Measurements from ENCODE around the gene KRTAP3-3.

KRTAP3-3 gene

GRCh38 chr17:40958086-40958953 lies 35.6 kb downstream of the KRTAP3-3 start:
- H3K9me3 ChIP-seq (ENCODE audit: control insufficient read depth, insufficient read depth, low read depth, low read length) = no peaks in the 10 kb centered on the region
- no peak overlapping the region for H3K9ac ChIP-seq (ENCODE audit: low read length)
- no peaks in the 10 kb centered on the region for H3K36me3 ChIP-seq (ENCODE audit: control insufficient read depth, insufficient read depth, low read length)
- H3K27me3 ChIP-seq (ENCODE audit: control insufficient read depth, insufficient read depth, low read length) = no peaks in the 10 kb centered on the region
- no peak overlapping the region for H3K27ac ChIP-seq (ENCODE audit: low read depth, low read length)
- no peak overlapping the region for H3K4me3 ChIP-seq (ENCODE audit: low read depth, low read length)
- peaks cover 18% of the 10 kb centered on the region for H3K4me1 ChIP-seq (ENCODE audit: control insufficient read depth, insufficient read depth, low read length)

GRCh38 chr17:40956401-40957254 lies 37.3 kb downstream of the KRTAP3-3 start:
- Histone ChIP-seq H3K27me3 (ENCODE audit: control insufficient read depth, insufficient read depth, low read length) (no peaks in the 10 kb centered on the region), H3K4me1 (ENCODE audit: control insufficient read depth, insufficient read depth, low read length) (peaks cover 18% of the 10 kb centered on the region), H3K4me3 (ENCODE audit: low read depth, low read length) (no peak overlapping the region), H3K9ac (ENCODE audit: low read length) (no peak overlapping the region), H3K9me3 (ENCODE audit: control insufficient read depth, insufficient read depth, low read depth, low read length) (no peaks in the 10 kb centered on the region), H3K27ac (ENCODE audit: low read depth, low read length) (no peak overlapping the region), H3K36me3 (ENCODE audit: control insufficient read depth, insufficient read depth, low read length) (no peaks in the 10 kb centered on the region)

GRCh38 chr17:40953881-40954280 lies 40.1 kb downstream of the KRTAP3-3 start:
- H3K9me3 ChIP-seq (ENCODE audit: control insufficient read depth, insufficient read depth, low read depth, low read length) = no peaks in the 10 kb centered on the region
- no peak overlapping the region for H3K27ac ChIP-seq (ENCODE audit: low read depth, low read length)
- H3K27me3 ChIP-seq (ENCODE audit: control insufficient read depth, insufficient read depth, low read length) = no peaks in the 10 kb centered on the region
- no peak overlapping the region for H3K9ac ChIP-seq (ENCODE audit: low read length)
- H3K4me1 ChIP-seq (ENCODE audit: control insufficient read depth, insufficient read depth, low read length) = peaks cover 18% of the 10 kb centered on the region
- no peak overlapping the region for H3K4me3 ChIP-seq (ENCODE audit: low read depth, low read length)
- H3K36me3 ChIP-seq (ENCODE audit: control insufficient read depth, insufficient read depth, low read length) = no peaks in the 10 kb centered on the region

- Histone ChIP-seq H3K27me3 (ENCODE audit: control insufficient read depth, insufficient read depth, low read length) (no peaks in the 10 kb centered on the region), H3K9ac (ENCODE audit: low read length) (no peak overlapping the region), H3K9me3 (ENCODE audit: control insufficient read depth, insufficient read depth, low read depth, low read length) (no peaks in the 10 kb centered on the region), H3K4me3 (ENCODE audit: low read depth, low read length) (no peak overlapping the region), H3K4me1 (ENCODE audit: control insufficient read depth, insufficient read depth, low read length) (peaks cover 9% of the 10 kb centered on the region; the same call in 1 of the 2 replicates), H3K27ac (ENCODE audit: low read depth, low read length) (no peak overlapping the region), H3K36me3 (ENCODE audit: control insufficient read depth, insufficient read depth, low read length) (no peaks in the 10 kb centered on the region)
Observed at GRCh38 chr17:40952661-40953060, 41.3 kb downstream of the KRTAP3-3 start.

- Histone ChIP-seq H3K4me3 (ENCODE audit: low read depth, low read length) (no peak overlapping the region), H3K4me1 (ENCODE audit: control insufficient read depth, insufficient read depth, low read length) (peaks cover 4% of the 10 kb centered on the region; the same call in 1 of the 2 replicates), H3K27me3 (ENCODE audit: control insufficient read depth, insufficient read depth, low read length) (no peaks in the 10 kb centered on the region), H3K27ac (ENCODE audit: low read depth, low read length) (no peak overlapping the region), H3K9ac (ENCODE audit: low read length) (no peak overlapping the region), H3K9me3 (ENCODE audit: control insufficient read depth, insufficient read depth, low read depth, low read length) (no peaks in the 10 kb centered on the region), H3K36me3 (ENCODE audit: control insufficient read depth, insufficient read depth, low read length) (no peaks in the 10 kb centered on the region)
Observed at GRCh38 chr17:40952154-40952553, 41.8 kb downstream of the KRTAP3-3 start.

GRCh38 chr17:40951011-40951622 lies 42.8 kb downstream of the KRTAP3-3 start:
- Histone ChIP-seq H3K27ac (ENCODE audit: low read depth, low read length) (no peak overlapping the region), H3K9ac (ENCODE audit: low read length) (no peak overlapping the region), H3K27me3 (ENCODE audit: control insufficient read depth, insufficient read depth, low read length) (no peaks in the 10 kb centered on the region), H3K36me3 (ENCODE audit: control insufficient read depth, insufficient read depth, low read length) (no peaks in the 10 kb centered on the region), H3K4me1 (ENCODE audit: control insufficient read depth, insufficient read depth, low read length) (no peaks in the 10 kb centered on the region; the same call in 1 of the 2 replicates), H3K9me3 (ENCODE audit: control insufficient read depth, insufficient read depth, low read depth, low read length) (no peaks in the 10 kb centered on the region), H3K4me3 (ENCODE audit: low read depth, low read length) (no peak overlapping the region)

- H3K36me3 ChIP-seq (ENCODE audit: control insufficient read depth, insufficient read depth, low read length) = no peaks in the 10 kb centered on the region
- H3K4me1 ChIP-seq (ENCODE audit: control insufficient read depth, insufficient read depth, low read length) = no peaks in the 10 kb centered on the region; the same call in 1 of the 2 replicates
Observed at GRCh38 chr17:40950176-40950575, 43.8 kb downstream of the KRTAP3-3 start.

GRCh38 chr17:40949418-40949817 lies 44.5 kb downstream of the KRTAP3-3 start:
- Histone ChIP-seq H3K36me3 (ENCODE audit: control insufficient read depth, insufficient read depth, low read length) (no peaks in the 10 kb centered on the region), H3K9me3 (ENCODE audit: control insufficient read depth, insufficient read depth, low read depth, low read length) (no peaks in the 10 kb centered on the region), H3K4me1 (ENCODE audit: control insufficient read depth, insufficient read depth, low read length) (no peaks in the 10 kb centered on the region; the same call in 1 of the 2 replicates), H3K4me3 (ENCODE audit: low read depth, low read length) (no peak overlapping the region), H3K27ac (ENCODE audit: low read depth, low read length) (no peak overlapping the region), H3K27me3 (ENCODE audit: control insufficient read depth, insufficient read depth, low read length) (no peaks in the 10 kb centered on the region), H3K9ac (ENCODE audit: low read length) (no peak overlapping the region)

More at GRCh38 chr17:40950176-40950575, 43.8 kb downstream of the KRTAP3-3 start:
- no peaks in the 10 kb centered on the region for H3K27me3 ChIP-seq (ENCODE audit: control insufficient read depth, insufficient read depth, low read length)
- H3K27ac ChIP-seq (ENCODE audit: low read depth, low read length) = no peak overlapping the region
- no peak overlapping the region for H3K9ac ChIP-seq (ENCODE audit: low read length)
- no peaks in the 10 kb centered on the region for H3K9me3 ChIP-seq (ENCODE audit: control insufficient read depth, insufficient read depth, low read depth, low read length)
- no peak overlapping the region for H3K4me3 ChIP-seq (ENCODE audit: low read depth, low read length)

GRCh38 chr17:40947929-40948328 lies 46.0 kb downstream of the KRTAP3-3 start:
- no peaks in the 10 kb centered on the region for H3K27me3 ChIP-seq (ENCODE audit: control insufficient read depth, insufficient read depth, low read length)

GRCh38 chr17:40945414-40945813 lies 48.5 kb downstream of the KRTAP3-3 start:
- no peak overlapping the region for H3K9ac ChIP-seq (ENCODE audit: low read length)

More at GRCh38 chr17:40947929-40948328, 46.0 kb downstream of the KRTAP3-3 start:
- Histone ChIP-seq H3K9me3 (ENCODE audit: control insufficient read depth, insufficient read depth, low read depth, low read length) (no peaks in the 10 kb centered on the region), H3K36me3 (ENCODE audit: control insufficient read depth, insufficient read depth, low read length) (no peaks in the 10 kb centered on the region), H3K4me1 (ENCODE audit: control insufficient read depth, insufficient read depth, low read length) (no peaks in the 10 kb centered on the region; the same call in 1 of the 2 replicates), H3K4me3 (ENCODE audit: low read depth, low read length) (no peak overlapping the region), H3K9ac (ENCODE audit: low read length) (no peak overlapping the region), H3K27ac (ENCODE audit: low read depth, low read length) (no peak overlapping the region)

More at GRCh38 chr17:40945414-40945813, 48.5 kb downstream of the KRTAP3-3 start:
- no peaks in the 10 kb centered on the region for H3K4me1 ChIP-seq (ENCODE audit: control insufficient read depth, insufficient read depth, low read length)
- no peak overlapping the region for H3K4me3 ChIP-seq (ENCODE audit: low read depth, low read length)
- no peaks in the 10 kb centered on the region for H3K9me3 ChIP-seq (ENCODE audit: control insufficient read depth, insufficient read depth, low read depth, low read length)
- H3K36me3 ChIP-seq (ENCODE audit: control insufficient read depth, insufficient read depth, low read length) = no peaks in the 10 kb centered on the region
- H3K27ac ChIP-seq (ENCODE audit: low read depth, low read length) = no peak overlapping the region
- H3K27me3 ChIP-seq (ENCODE audit: control insufficient read depth, insufficient read depth, low read length) = no peaks in the 10 kb centered on the region

Data from HUES6 (cell line).